GM12801 (cell line): Measurements from ENCODE around the gene BAAT.

Experiments used
- CTCF ChIP-seq: IDR thresholded peaks from one replicate; pipeline ENCODE4 v1.5.1; 2011; ENCODE audit warnings: control low read depth; ENCODE audit not compliant: insufficient read length; ENCODE audit errors: extremely low read depth

BAAT gene

GRCh38 chr9:101342595-101342994 lies 42.2 kb downstream of the BAAT start:
- TF ChIP-seq CTCF = no peak

DNA sequence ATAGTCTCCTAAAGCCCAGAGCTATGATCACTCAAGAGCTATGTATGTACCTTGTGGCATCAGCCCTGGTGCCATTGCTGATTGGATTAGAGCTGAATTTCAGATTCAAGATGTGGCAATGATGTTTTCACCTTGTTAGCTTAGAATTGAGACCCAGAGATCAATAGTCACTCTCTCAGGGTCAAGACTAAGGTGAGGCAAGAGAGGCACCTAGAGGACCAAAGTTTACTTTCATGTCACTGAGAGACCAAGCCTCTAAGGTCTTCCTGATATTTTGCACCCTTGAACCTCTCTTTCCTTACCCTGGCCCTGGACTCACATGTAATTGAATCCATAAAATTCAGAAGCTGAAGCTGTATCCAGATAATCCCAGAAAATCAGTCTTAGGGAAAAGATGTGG lies 42.8 kb downstream of the BAAT start:
- no peak for TF ChIP-seq CTCF

GRCh38 chr9:101337237-101337636 lies 47.6 kb downstream of the BAAT start:
- TF ChIP-seq CTCF = no peak

DNA sequence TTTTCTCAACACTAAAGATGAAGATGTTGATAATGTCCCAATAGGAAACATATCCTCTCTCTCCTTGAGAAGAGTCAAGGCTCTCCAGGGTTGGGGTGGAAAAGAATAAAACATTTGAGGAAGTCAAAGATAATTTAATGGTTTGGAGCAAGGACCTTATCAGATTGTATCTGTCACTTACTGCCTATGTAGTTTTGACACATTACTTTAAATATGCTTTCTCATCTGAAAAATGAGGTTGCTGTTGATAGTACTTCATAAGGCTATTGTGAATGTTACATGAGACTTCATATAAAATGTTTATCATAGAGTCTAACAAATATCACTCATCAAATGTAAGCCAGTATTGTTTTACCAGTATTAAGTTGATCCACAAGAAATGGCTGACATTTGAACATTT lies 48.7 kb downstream of the BAAT start:
- no peak for TF ChIP-seq CTCF

DNA sequence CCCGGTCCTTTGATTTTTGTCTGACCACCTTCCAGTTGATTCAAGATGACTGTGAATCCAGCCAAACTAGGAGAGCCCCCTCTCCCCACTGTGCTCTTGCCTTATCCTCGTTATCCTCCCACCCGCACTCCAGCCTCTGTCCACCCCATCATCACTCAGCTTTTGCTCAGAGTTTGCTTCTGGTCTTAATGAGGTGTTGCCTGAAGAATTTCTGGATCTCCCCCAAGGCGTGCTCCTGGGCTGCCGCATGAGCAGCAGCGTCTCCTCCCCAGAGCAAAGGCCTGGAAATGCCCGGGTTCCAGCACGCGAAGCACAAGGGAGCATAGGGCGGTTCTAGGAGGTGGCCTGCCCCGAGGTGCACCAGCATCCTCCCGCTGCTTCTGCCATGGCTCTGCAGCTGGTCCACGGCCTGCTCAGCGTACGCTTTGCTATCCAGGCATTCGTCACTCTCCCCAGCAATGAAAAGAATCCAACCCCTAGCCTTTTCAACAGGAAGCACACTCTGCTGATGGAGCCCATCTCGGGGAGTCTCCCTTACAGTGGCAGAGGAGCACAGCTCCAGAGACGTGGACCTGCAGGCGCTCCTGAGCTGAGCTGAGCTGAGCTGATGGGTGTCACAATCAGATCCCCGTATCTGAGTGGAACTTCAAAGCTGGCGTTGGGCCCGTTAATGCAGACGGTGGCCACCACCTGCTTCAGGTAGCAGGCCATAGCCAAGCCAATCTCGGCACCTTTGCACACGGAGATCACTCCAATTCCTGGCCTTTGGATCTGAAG lies 50.7 kb downstream of the BAAT start:
- TF ChIP-seq CTCF = no peak

GRCh38 chr9:101333490-101333889 lies 51.3 kb downstream of the BAAT start:
- TF ChIP-seq CTCF = no peak

- no peak for TF ChIP-seq CTCF
Measured at GRCh38 chr9:101332362-101332761, 52.4 kb downstream of the BAAT start.
